Measurements from ENCODE around the gene KRTAP19-2.

DNA sequence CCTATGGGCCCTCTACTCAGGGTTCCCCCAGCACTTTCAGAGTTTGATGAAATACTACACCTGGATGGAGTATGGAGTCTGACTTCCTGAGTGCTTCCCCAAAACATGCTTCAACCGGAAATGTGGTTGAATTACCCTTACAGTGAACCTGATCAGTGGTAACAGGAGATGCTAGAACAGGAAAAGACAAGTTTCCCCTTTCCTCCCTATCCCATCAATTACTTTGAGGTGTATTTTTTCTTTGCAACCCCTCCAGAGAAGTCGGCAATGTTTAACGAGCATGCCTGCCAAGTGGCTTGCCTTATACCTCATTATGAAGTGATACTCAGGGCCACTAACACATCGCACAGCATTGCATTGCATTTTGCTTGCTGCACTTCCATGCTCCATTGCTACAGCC lies 40.2 kb downstream of the KRTAP19-2 start:
- TF ChIP-seq, protein P1, sequence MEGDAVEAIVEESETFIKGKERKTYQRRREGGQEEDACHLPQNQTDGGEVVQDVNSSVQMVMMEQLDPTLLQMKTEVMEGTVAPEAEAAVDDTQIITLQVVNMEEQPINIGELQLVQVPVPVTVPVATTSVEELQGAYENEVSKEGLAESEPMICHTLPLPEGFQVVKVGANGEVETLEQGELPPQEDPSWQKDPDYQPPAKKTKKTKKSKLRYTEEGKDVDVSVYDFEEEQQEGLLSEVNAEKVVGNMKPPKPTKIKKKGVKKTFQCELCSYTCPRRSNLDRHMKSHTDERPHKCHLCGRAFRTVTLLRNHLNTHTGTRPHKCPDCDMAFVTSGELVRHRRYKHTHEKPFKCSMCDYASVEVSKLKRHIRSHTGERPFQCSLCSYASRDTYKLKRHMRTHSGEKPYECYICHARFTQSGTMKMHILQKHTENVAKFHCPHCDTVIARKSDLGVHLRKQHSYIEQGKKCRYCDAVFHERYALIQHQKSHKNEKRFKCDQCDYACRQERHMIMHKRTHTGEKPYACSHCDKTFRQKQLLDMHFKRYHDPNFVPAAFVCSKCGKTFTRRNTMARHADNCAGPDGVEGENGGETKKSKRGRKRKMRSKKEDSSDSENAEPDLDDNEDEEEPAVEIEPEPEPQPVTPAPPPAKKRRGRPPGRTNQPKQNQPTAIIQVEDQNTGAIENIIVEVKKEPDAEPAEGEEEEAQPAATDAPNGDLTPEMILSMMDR (optimal IDR thresholded peaks at IDR 0.05 in 1 of 3, IDR thresholded peaks at IDR 0.05 in 1 of 3, conservative IDR thresholded peaks at IDR 0.05 in 1 of 3; ENCODE audit: extremely low read depth in 1 of 3, insufficient read depth in 2 of 3, low read length in 3 of 3) = no peak
- no peak for TF ChIP-seq EZH2 (IDR thresholded peaks at IDR 0.05; ENCODE audit: low read length)

All from keratinocyte (primary cell).